H1 (cell line): ENCODE results near the gene PRKCZ. TPM values are rescaled to one million over a fixed set of nuclear protein-coding genes. Genes with fewer than 3 reads are reported as not detected.
A peak's percentile ranks its signal among the peaks of the same experiment; 100 is the strongest.

Source experiments
- CTCF ChIA-PET: fragments of 300-600 bp; sonication (Branson Sonifier 250); formaldehyde crosslinking; loops from one replicate; lab custom pipeline; 2021; ENCODE audit not compliant: partially characterized antibody; lab: Charles Lee
- POLR2A ChIA-PET: fragments of 300-600 bp; sonication (Branson Sonifier 250); formaldehyde crosslinking; loops from one replicate; lab custom pipeline; 2021; ENCODE audit warnings: inconsistent platforms; ENCODE audit not compliant: partially characterized antibody; lab: Charles Lee
- DNase-seq, 2 experiments: peaks; one replicate each; pipeline versions ENCODE4 v3.0.0 to v3.0.0-alpha.2; 2010 to 2022; ENCODE audit warnings: low spot score in 2 of 2, low read depth in 1 of 2, mixed read lengths in 1 of 2
- FAIRE-seq: peaks from 2 replicates; lab custom pipeline; 2011; peaks lifted over from hg19 to GRCh38; lab: Jason Lieb, UNC
- H2AFZ ChIP-seq: 2 replicates; pipeline ENCODE4 v1.8.1; 2012; ENCODE audit warnings: low read length, inconsistent platforms
- H2AK5ac ChIP-seq: 2 replicates; pipeline ENCODE4 v1.6.1; 2013; ENCODE audit warnings: low read depth, low read length
- H2BK120ac ChIP-seq: replicated peaks from 2 replicates; pipeline ENCODE3; 2013; ENCODE audit warnings: low read depth, low read length, inconsistent platforms
- H2BK12ac ChIP-seq: 2 replicates; pipeline ENCODE4 v1.6.1; 2013; ENCODE audit warnings: low read depth, low read length
- H2BK15ac ChIP-seq: 2 replicates; pipeline ENCODE4 v1.6.1; 2013; ENCODE audit warnings: low read length
- H2BK20ac ChIP-seq: 2 replicates; pipeline ENCODE4 v1.6.1; 2013; ENCODE audit warnings: low read length
- H2BK5ac ChIP-seq: 2 replicates; pipeline ENCODE4 v1.6.1; 2013; ENCODE audit warnings: low read depth, low read length
- H3K14ac ChIP-seq: 2 replicates; pipeline ENCODE4 v1.6.1; 2013; ENCODE audit warnings: inconsistent platforms; ENCODE audit not compliant: insufficient read length
- H3K18ac ChIP-seq: 2 replicates; pipeline ENCODE4 v1.6.1; 2013; ENCODE audit warnings: low read length; ENCODE audit errors: extremely low read depth
- H3K23ac ChIP-seq: 2 replicates; pipeline ENCODE4 v1.6.1; 2013; ENCODE audit warnings: inconsistent platforms; ENCODE audit not compliant: insufficient read length
- H3K23me2 ChIP-seq: 2 replicates; pipeline ENCODE4 v1.6.1; 2013; ENCODE audit warnings: low read depth, low read length
- H3K27ac ChIP-seq: 2 replicates; pipeline ENCODE4 v1.6.1; 2011; ENCODE audit warnings: low read depth, low read length, inconsistent platforms
- H3K27me3 ChIP-seq, 4 experiments: replicated peaks in 1 of 4; 1 replicate in 1 of 4; 2 replicates in 3 of 4; pipeline versions ENCODE4 v1.6.1 to v1.8.1; 2011 to 2013; ENCODE audit warnings: low read length in 3 of 4, mild to moderate bottlenecking in 3 of 4, inconsistent platforms in 2 of 4, mixed read lengths in 2 of 4, moderate library complexity in 1 of 4; ENCODE audit not compliant: control insufficient read depth in 3 of 4, insufficient read depth in 3 of 4; ENCODE audit errors: extremely low read depth in 1 of 4
- H3K36me3 ChIP-seq, 4 experiments: 2 replicates each; pipeline versions ENCODE4 v1.6.1 to v1.8.1; 2011 to 2013; ENCODE audit warnings: mild to moderate bottlenecking in 4 of 4, low read length in 3 of 4, moderate library complexity in 2 of 4, control low read depth in 1 of 4, inconsistent platforms in 1 of 4; ENCODE audit not compliant: insufficient read depth in 4 of 4, control insufficient read depth in 2 of 4
- H3K4ac ChIP-seq: replicated peaks from 2 replicates; pipeline ENCODE3; 2013; ENCODE audit warnings: low read length, low read depth, mixed read lengths, inconsistent platforms; ENCODE audit not compliant: insufficient read length
- H3K4me1 ChIP-seq, 4 experiments: replicated peaks in 1 of 4; 1 replicate in 1 of 4; 2 replicates in 3 of 4; pipeline versions ENCODE4 v1.6.1 to v1.8.1; 2011 to 2013; ENCODE audit warnings: low read length in 3 of 4, inconsistent platforms in 2 of 4, mixed read lengths in 1 of 4; ENCODE audit not compliant: insufficient read depth in 4 of 4, control insufficient read depth in 3 of 4
- H3K4me2 ChIP-seq, 2 experiments: 2 replicates each; pipeline versions ENCODE4 v1.6.1 to v1.8.1; 2011 to 2013; ENCODE audit warnings: low read depth in 2 of 2, low read length in 2 of 2, control low read depth in 1 of 2, inconsistent platforms in 1 of 2, mild to moderate bottlenecking in 1 of 2; ENCODE audit not compliant: insufficient read depth in 1 of 2
- H3K4me3 ChIP-seq, 4 experiments: fragments of 200-600, 300-600 bp in 1 of 4; sonication (generic), shearing (Covaris generic), sonication (Bioruptor Twin) in 1 of 4; 2 replicates each; pipeline versions ENCODE4 v1.5.1 to v1.8.1; 2011 to 2016; ENCODE audit warnings: low read length in 4 of 4, low read depth in 3 of 4, control low read depth in 2 of 4, inconsistent platforms in 2 of 4, mild to moderate bottlenecking in 2 of 4, mixed read lengths in 1 of 4, moderate library complexity in 1 of 4; ENCODE audit not compliant: insufficient read depth in 2 of 4; ENCODE audit errors: extremely low read depth in 1 of 4
- H3K56ac ChIP-seq: replicated peaks from 2 replicates; pipeline ENCODE3; 2013; ENCODE audit warnings: low read depth, mild to moderate bottlenecking, mixed read lengths, low read length, inconsistent platforms; ENCODE audit not compliant: insufficient read length
- H3K79me1 ChIP-seq: 2 replicates; pipeline ENCODE4 v1.6.1; 2013; ENCODE audit warnings: low read depth, low read length, control low read depth
- H3K79me2 ChIP-seq, 2 experiments: 2 replicates each; pipeline versions ENCODE4 v1.6.1 to v1.8.1; 2012 to 2013; ENCODE audit warnings: low read length in 2 of 2, mild to moderate bottlenecking in 2 of 2, inconsistent platforms in 1 of 2; ENCODE audit not compliant: insufficient read depth in 2 of 2, control insufficient read depth in 1 of 2
- H3K9ac ChIP-seq, 4 experiments: replicated peaks in 1 of 4; 1 replicate in 1 of 4; 2 replicates in 3 of 4; pipeline versions ENCODE4 v1.6.1 to v1.8.1; 2011 to 2013; ENCODE audit warnings: low read depth in 3 of 4, low read length in 3 of 4, control low read depth in 2 of 4, mild to moderate bottlenecking in 2 of 4, moderate library complexity in 2 of 4, inconsistent platforms in 1 of 4; ENCODE audit errors: extremely low read depth in 1 of 4
- H3K9me3 ChIP-seq, 2 experiments: 2 replicates each; pipeline versions ENCODE4 v1.6.1 to v1.8.1; 2012 to 2013; ENCODE audit warnings: mild to moderate bottlenecking in 2 of 2, moderate library complexity in 2 of 2, control low read depth in 1 of 2, inconsistent platforms in 1 of 2, low read depth in 1 of 2, low read length in 1 of 2, mixed read lengths in 1 of 2; ENCODE audit not compliant: insufficient read depth in 2 of 2
- H4K20me1 ChIP-seq, 2 experiments: replicated peaks in 1 of 2; 2 replicates each; pipeline versions ENCODE3 to v1.8.1; 2011 to 2013; ENCODE audit warnings: inconsistent platforms in 2 of 2, low read length in 2 of 2, mild to moderate bottlenecking in 1 of 2; ENCODE audit not compliant: insufficient read depth in 2 of 2, control insufficient read depth in 1 of 2
- H4K5ac ChIP-seq: 2 replicates; pipeline ENCODE4 v1.6.1; 2013; ENCODE audit warnings: low read length, low read depth, mixed read lengths, inconsistent platforms; ENCODE audit not compliant: insufficient read length
- H4K8ac ChIP-seq: 2 replicates; pipeline ENCODE4 v1.8.0; 2013; ENCODE audit warnings: mild to moderate bottlenecking, moderate library complexity, low read length, inconsistent platforms; ENCODE audit not compliant: insufficient read depth; ENCODE audit errors: extremely low read depth
- H4K91ac ChIP-seq: replicated peaks from 2 replicates; pipeline ENCODE3; 2013; ENCODE audit warnings: low read length, mixed read lengths, inconsistent platforms; ENCODE audit not compliant: insufficient read length
- CBX8 ChIP-seq: fragments of 300-800, 300-1000 bp; sonication (generic); IDR thresholded peaks from 2 replicates; pipeline ENCODE4 v1.7.1; 2016; ENCODE audit warnings: low read depth, low read length, borderline replicate concordance
- CHD1 ChIP-seq: IDR thresholded peaks from 2 replicates; pipeline ENCODE4 v1.6.1; 2012; ENCODE audit warnings: low read depth, low read length, improper control_type of control experiment
- CHD2 ChIP-seq: IDR thresholded peaks from 2 replicates; pipeline ENCODE4 v1.6.1; 2012; ENCODE audit warnings: low read length, improper control_type of control experiment
- EZH2 ChIP-seq: fragments of 200-600 bp; sonication (generic); IDR thresholded peaks from 2 replicates; pipeline ENCODE4 v1.7.1; 2012; ENCODE audit warnings: low read depth, mild to moderate bottlenecking, moderate library complexity, low read length, inconsistent platforms; ENCODE audit not compliant: severe bottlenecking
- JUND ChIP-seq: IDR thresholded peaks from 2 replicates; pipeline ENCODE4 v1.6.1; 2011; ENCODE audit warnings: mild to moderate bottlenecking, improper control_type of control experiment, low read length
- NANOG ChIP-seq: IDR thresholded peaks from 2 replicates; pipeline ENCODE4 v1.6.1; 2011; ENCODE audit warnings: low read length, low read depth, mild to moderate bottlenecking, inconsistent platforms; ENCODE audit not compliant: insufficient read depth, poor library complexity, severe bottlenecking
- RBBP5 ChIP-seq: IDR thresholded peaks from 2 replicates; pipeline ENCODE4 v1.7.1; 2012; ENCODE audit warnings: low read depth, mild to moderate bottlenecking, inconsistent platforms, low read length, moderate library complexity, borderline replicate concordance
- TEAD4 ChIP-seq: IDR thresholded peaks from 2 replicates; pipeline ENCODE4 v1.6.1; 2012; ENCODE audit warnings: low read depth, low read length, inconsistent platforms, mixed read lengths
- WGBS, 2 experiments: shearing (Covaris generic) in 1 of 2; methylation state at CpG; one replicate each; pipeline versions ENCODE4 v1.1.6 to v1.1.7; 2013 to 2015; ENCODE audit warnings: low lambda C conversion rate in 2 of 2, mixed read lengths in 2 of 2, inconsistent platforms in 1 of 2, low coverage in 1 of 2, missing lambda C conversion rate in 1 of 2; ENCODE audit not compliant: insufficient replicate concordance in 2 of 2, insufficient coverage in 1 of 2, insufficient read length in 1 of 2; ENCODE audit errors: extremely low coverage in 1 of 2, missing lambda C conversion rate in 1 of 2; 5-methylcytosine and 5-hydroxymethylcytosine counted together
- polyA plus RNA-seq, 7 experiments: library from polyadenylated mRNA; depleted of rRNA in 3 of 7; stranded (reverse) in 5 of 7; unstranded in 2 of 7; fragments of >200 nt in 5 of 7; fragments of 200-250 nt in 2 of 7; gene quantifications; 1 replicate in 5 of 7; 2 replicates in 1 of 7; 4 replicates in 1 of 7; pipeline versions ENCODE4 v1.2.1 to v1.2.3, GENCODE V29; 2011 to 2013; ENCODE audit warnings: missing spikeins in 2 of 7, mixed read lengths in 2 of 7
- total RNA-seq: library from RNA; stranded (reverse); fragmentation: NEBNext Ultra II Directional; extraction: Animal tissue kit (Norgen Biotek cat#: 25700); gene quantifications from 2 replicates; pipeline ENCODE4 v1.2.1, GENCODE V29; 2021

Gene PRKCZ
- total and polyA plus RNA-seq, 2 of the 8 experiments (the other 6 are each of a cell fraction or from before 2014, with no cell fraction given) = 37.4 to 45.1 TPM

DNA sequence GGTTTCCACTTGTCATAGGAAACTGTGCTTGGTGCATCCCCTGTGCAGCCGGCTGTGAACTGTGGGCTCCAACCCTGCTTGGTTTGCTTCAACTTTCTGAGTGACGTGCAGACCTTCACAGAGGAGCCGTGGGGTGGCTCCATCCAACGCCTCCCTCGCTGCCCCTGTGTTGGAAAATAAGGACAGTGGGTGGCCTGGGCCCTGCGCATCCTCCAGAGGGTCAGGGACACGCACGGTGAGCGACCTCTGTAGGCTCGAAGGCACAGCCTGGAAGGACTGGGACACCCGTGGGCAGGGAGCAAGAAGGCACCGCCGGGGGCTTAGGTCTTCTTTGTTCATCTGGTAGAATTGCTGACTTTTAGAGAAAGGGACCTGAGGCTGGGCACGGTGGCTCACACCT, 150.9 kb downstream of the PRKCZ start:
- H4K8ac ChIP-seq = peak overlapping the region; percentile 71
- no peaks in the 10 kb centered on the region for H3K9me3 ChIP-seq
- no peak overlapping the region for H3K4me3 ChIP-seq
- H3K18ac ChIP-seq = no peak overlapping the region
- no peak for DNase-seq
- no peaks in the 10 kb centered on the region for H3K79me2 ChIP-seq
- peaks cover 0 to 5% (median 3%) of the 10 kb centered on the region in 4 experiments; a peak in 4 of 7 replicates for H3K27me3 ChIP-seq
- no peak overlapping the region for H2BK5ac ChIP-seq
- H2BK15ac ChIP-seq = 0 out of 2 replicates have a peak overlapping the region, but pooled peaks have one; percentile 29
- H3K36me3 ChIP-seq = no peaks in the 10 kb centered on the region
- CTCF ChIA-PET = interaction anchor here (0.6 to 14.1 kb wide), 4 partner anchors 34 to 182 kb away, joined by 3 to 154 read pairs (median 6); no protein-coding TSS in a partner anchor
- H3K56ac ChIP-seq = no peak overlapping the region
- no peak overlapping the region for H4K5ac ChIP-seq
- H2BK12ac ChIP-seq = no peak overlapping the region
- H2BK20ac ChIP-seq = no peak overlapping the region
- TF ChIP-seq EZH2 = no peak
- TF ChIP-seq TEAD4 = no peak
- no peak for TF ChIP-seq CHD2
- no peak for TF ChIP-seq RBBP5
- TF ChIP-seq JUND = no peak
- TF ChIP-seq CHD1 = no peak
- TF ChIP-seq CBX8 = no peak
- no peak for TF ChIP-seq NANOG
- TF ChIP-seq, all 59 proteins: peak for 0
- no peak for FAIRE-seq
- Histone ChIP-seq H3K23me2 (peaks cover 6% of the 10 kb centered on the region), H4K91ac (no peak overlapping the region), H3K79me1 (no peaks in the 10 kb centered on the region; the same call in 1 of the 2 replicates), H3K4ac (no peak overlapping the region), H3K4me1 (peaks cover 3 to 15% (median 13%) of the 10 kb centered on the region in 4 experiments), H2BK120ac (no peak overlapping the region), H2AFZ (no peak overlapping the region), H4K20me1 (no peaks in the 10 kb centered on the region), H2AK5ac (no peak overlapping the region), H3K4me2 (no peak overlapping the region), H3K9ac (no peak overlapping the region), H3K27ac (no peak overlapping the region), H3K14ac (no peak overlapping the region), H3K23ac (no peak overlapping the region)
- 92% methylated on average over 14 of the region's 14 CpGs; no CpG with 5 or more reads in 1 of the 2 experiments for WGBS, 2 experiments
- POLR2A ChIA-PET = interaction anchor here (0.9 kb wide), 1 partner anchor 201 kb away, joined by 3 read pairs; no protein-coding TSS in a partner anchor
